GM12891 (cell line): ENCODE measurements around the gene DOK3.
"Not testable (repeated sequence)": the region's sequence is repeated elsewhere in the genome, so short reads cannot be mapped to it uniquely, and the experiment has no call there.

Source experiments
- DNase-seq: peaks from one replicate; pipeline ENCODE4 v3.0.0; 2011; ENCODE audit warnings: low spot score; ENCODE audit not compliant: insufficient read length
- FAIRE-seq: peaks from 2 replicates; lab custom pipeline; 2011; peaks lifted over from hg19 to GRCh38; lab: Jason Lieb, UNC
- PAX5 ChIP-seq: IDR thresholded peaks from 2 replicates; pipeline ENCODE4 v1.6.1; 2011; ENCODE audit warnings: low read length, moderate library complexity, mild to moderate bottlenecking; ENCODE audit not compliant: insufficient read depth, severe bottlenecking
- POLR2A ChIP-seq: IDR thresholded peaks from 2 replicates; pipeline ENCODE4 v1.6.1; 2011; ENCODE audit warnings: low read depth, low read length, control low read depth
- POLR2AphosphoS5 ChIP-seq: IDR thresholded peaks from 2 replicates; pipeline ENCODE4 v1.6.1; 2011; ENCODE audit warnings: low read depth, low read length, control low read depth
- POU2F2 ChIP-seq: IDR thresholded peaks from 2 replicates; pipeline ENCODE4 v1.6.1; 2011; ENCODE audit warnings: low read depth, mild to moderate bottlenecking, control low read depth, low read length, moderate library complexity
- SPI1 ChIP-seq: IDR thresholded peaks from 2 replicates; pipeline ENCODE4 v1.6.1; 2011; ENCODE audit warnings: low read depth, low read length, control low read depth
- TAF1 ChIP-seq: IDR thresholded peaks from 2 replicates; pipeline ENCODE4 v1.6.1; 2011; ENCODE audit warnings: low read depth, low read length, control low read depth

The DOK3 gene

GRCh38 chr5:177537389-177538361 is 28.0 kb upstream of the DOK3 start:
- no peak for FAIRE-seq
- TF ChIP-seq PAX5: no peak
- no peak for TF ChIP-seq POLR2A
- TF ChIP-seq POU2F2: no peak
- TF ChIP-seq POLR2AphosphoS5: no peak
- no peak for TF ChIP-seq SPI1
- no peak for TF ChIP-seq TAF1
- DNase-seq: no peak

- TF ChIP-seq POU2F2 (no peak), TAF1 (no peak), POLR2AphosphoS5 (no peak), POLR2A (no peak), SPI1 (no peak), PAX5 (no peak)
- no peak for FAIRE-seq
- DNase-seq: no peak
Measured at GRCh38 chr5:177536386-177536785, 26.8 kb upstream of the DOK3 start.

- no peak for DNase-seq
- no peak for TF ChIP-seq PAX5
- no peak for TF ChIP-seq POU2F2
- TF ChIP-seq SPI1: no peak
- TF ChIP-seq TAF1: no peak
- TF ChIP-seq POLR2A: no peak
- no peak for TF ChIP-seq POLR2AphosphoS5
- no peak for FAIRE-seq
Measured at GRCh38 chr5:177535125-177535524, 25.5 kb upstream of the DOK3 start.

DNA sequence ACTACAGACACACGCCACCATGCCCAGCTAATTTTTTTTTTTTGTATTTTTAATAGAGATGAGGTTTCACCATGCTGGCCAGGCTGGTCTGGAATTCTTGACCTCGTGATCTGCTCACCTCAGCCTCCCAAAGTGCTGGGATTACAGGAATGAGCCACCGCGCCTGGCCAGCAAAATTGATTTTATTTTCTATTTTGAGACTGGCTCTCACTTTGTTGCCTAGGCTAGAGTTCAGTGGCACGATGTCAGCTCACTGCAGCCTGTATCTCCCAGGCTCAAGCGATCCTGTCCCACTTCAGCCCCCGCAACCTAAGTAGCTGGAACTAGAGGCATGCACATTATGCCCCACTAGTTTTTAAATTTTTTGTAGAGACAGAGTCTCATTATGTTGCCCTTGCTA is 24.8 kb upstream of the DOK3 start:
- FAIRE-seq, DNase-seq: not testable (repeated sequence)

GRCh38 chr5:177531209-177531940 is 21.7 kb upstream of the DOK3 start:
- FAIRE-seq (no peak), DNase-seq (no peak)
- TF ChIP-seq POLR2AphosphoS5 (no peak), POU2F2 (no peak), PAX5 (no peak), SPI1 (no peak)

GRCh38 chr5:177530638-177531037 is 21.0 kb upstream of the DOK3 start:
- FAIRE-seq (no peak), DNase-seq (no peak)
- TF ChIP-seq POLR2AphosphoS5: no peak
- no peak for TF ChIP-seq POLR2A
- TF ChIP-seq PAX5: no peak
- no peak for TF ChIP-seq TAF1
- TF ChIP-seq SPI1: no peak
- TF ChIP-seq POU2F2: no peak

- FAIRE-seq (no peak), DNase-seq (no peak)
- no peak for TF ChIP-seq POLR2AphosphoS5
- no peak for TF ChIP-seq SPI1
- no peak for TF ChIP-seq TAF1
- no peak for TF ChIP-seq PAX5
- TF ChIP-seq POU2F2: no peak
- no peak for TF ChIP-seq POLR2A
Measured at GRCh38 chr5:177529247-177530203, 19.9 kb upstream of the DOK3 start.

- FAIRE-seq (no peak), DNase-seq (no peak)
- TF ChIP-seq SPI1 (no peak), POU2F2 (no peak), TAF1 (no peak), PAX5 (no peak), POLR2A (no peak), POLR2AphosphoS5 (no peak)
Measured at GRCh38 chr5:177528631-177529030, 19.0 kb upstream of the DOK3 start.

DNA sequence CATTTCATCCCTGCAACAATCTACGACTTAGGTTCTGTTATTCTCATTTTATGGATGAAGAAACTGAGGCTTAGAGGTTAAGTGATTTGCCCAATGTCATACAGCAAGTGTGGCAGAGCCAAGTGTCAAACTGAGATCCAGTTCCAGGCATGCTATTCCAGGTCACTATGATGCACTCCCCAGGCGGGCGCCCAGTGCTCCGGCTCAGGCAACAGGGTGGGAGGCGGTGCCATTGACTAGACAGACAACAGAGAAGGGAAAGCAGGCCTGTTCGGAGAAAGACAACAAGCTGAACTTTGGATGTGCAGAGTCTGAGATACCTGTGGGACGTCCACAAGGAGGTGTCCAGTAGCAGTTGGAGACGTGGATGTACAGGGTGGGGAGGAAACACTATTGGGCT is 18.0 kb upstream of the DOK3 start:
- TF ChIP-seq TAF1 (no peak), SPI1 (no peak), POU2F2 (no peak), PAX5 (no peak), POLR2AphosphoS5 (no peak), POLR2A (no peak)
- DNase-seq: no peak
- no peak for FAIRE-seq
